WI38 (cell line): ENCODE measurements around the gene ABCB8.

Source experiments
- H3K4me3 ChIP-seq: 2 replicates; pipeline ENCODE4 v1.5.1; 2011; ENCODE audit warnings: low read depth, mild to moderate bottlenecking, control low read depth, low read length
- TF ChIP-seq, protein P1 (sequence below): IDR thresholded peaks from 2 replicates; pipeline ENCODE4 v1.5.1; 2012; ENCODE audit warnings: low read depth, mild to moderate bottlenecking, control low read depth, low read length

The ABCB8 gene

GRCh38 chr7:151048911-151049463 is 20.7 kb downstream of the ABCB8 start:
- no peak overlapping the region for H3K4me3 ChIP-seq
- TF ChIP-seq, protein P1, sequence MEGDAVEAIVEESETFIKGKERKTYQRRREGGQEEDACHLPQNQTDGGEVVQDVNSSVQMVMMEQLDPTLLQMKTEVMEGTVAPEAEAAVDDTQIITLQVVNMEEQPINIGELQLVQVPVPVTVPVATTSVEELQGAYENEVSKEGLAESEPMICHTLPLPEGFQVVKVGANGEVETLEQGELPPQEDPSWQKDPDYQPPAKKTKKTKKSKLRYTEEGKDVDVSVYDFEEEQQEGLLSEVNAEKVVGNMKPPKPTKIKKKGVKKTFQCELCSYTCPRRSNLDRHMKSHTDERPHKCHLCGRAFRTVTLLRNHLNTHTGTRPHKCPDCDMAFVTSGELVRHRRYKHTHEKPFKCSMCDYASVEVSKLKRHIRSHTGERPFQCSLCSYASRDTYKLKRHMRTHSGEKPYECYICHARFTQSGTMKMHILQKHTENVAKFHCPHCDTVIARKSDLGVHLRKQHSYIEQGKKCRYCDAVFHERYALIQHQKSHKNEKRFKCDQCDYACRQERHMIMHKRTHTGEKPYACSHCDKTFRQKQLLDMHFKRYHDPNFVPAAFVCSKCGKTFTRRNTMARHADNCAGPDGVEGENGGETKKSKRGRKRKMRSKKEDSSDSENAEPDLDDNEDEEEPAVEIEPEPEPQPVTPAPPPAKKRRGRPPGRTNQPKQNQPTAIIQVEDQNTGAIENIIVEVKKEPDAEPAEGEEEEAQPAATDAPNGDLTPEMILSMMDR, result no peak

DNA sequence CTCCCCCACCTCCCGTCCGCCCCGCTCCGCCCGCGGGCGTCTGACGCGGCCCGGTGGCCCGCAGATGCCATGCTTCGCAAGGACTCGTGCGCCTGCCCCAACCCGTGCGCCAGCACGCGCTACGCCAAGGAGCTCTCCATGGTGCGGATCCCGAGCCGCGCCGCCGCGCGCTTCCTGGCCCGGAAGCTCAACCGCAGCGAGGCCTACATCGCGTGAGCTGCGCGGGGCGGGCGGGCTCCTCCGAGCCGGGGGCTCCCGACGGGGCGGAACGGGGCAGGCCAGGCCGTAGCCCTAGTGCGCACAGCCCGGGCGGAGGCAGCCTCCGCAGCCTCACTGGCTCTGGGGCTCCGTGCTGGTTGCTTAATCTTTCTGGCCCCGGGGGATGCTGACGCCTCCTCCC is 22.9 kb downstream of the ABCB8 start:
- no peak overlapping the region for H3K4me3 ChIP-seq
- TF ChIP-seq, protein P1, result no peak

GRCh38 chr7:151053096-151053495 is 24.8 kb downstream of the ABCB8 start:
- no peak overlapping the region for H3K4me3 ChIP-seq
- TF ChIP-seq, protein P1, result no peak

- TF ChIP-seq, protein P1, result no peak
- no peak overlapping the region for H3K4me3 ChIP-seq
These were observed 25.5 kb downstream of the ABCB8 start for GRCh38 chr7:151053751-151054150.

DNA sequence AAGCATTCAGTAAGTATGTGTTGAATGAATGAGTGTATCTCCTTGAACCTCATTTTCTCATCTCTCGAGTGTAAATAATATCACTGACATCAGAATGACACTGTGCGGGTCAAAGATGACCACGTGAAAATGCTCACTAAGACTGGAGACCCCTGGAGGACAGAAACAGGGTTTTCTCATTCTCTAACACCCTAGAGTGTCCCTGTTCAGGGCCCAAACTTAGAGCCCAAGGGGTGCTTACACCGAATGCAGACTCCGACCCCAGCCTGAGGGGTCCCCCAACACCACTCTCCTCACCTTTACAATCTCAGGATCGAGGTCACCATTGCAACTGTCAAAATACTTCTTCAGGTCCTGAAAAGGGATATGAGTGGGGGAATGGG is 28.0 kb downstream of the ABCB8 start:
- TF ChIP-seq, protein P1, result no peak
- no peak overlapping the region for H3K4me3 ChIP-seq

- TF ChIP-seq, protein P1, result no peak
- peak overlapping the region; percentile 75 for H3K4me3 ChIP-seq
These were observed 28.6 kb downstream of the ABCB8 start for GRCh38 chr7:151056666-151057505.

DNA sequence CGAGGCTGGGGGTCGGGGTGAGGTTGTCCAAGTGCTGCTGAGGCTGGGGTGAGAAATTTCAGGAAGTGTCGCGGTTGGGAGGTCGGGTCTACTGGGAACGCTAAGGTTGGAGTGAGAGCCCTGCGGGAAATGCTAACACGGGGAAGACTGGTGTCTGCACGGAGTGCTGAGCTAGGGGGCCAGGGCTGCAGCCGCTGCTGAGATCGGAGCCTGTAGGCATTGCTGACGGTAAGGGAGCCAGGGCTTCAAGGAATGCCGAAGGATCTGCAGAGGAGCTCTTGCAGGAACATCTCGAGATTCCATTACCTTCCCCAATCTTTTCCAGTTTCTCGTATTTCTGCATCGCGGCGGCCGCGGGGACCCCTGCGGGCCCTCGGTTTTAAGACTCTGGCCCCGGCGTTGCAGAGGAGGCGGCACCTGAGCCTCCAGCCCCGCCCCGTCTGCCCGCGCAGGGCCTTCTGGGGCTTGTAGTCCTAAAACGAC is 29.3 kb downstream of the ABCB8 start, which contains the start of gene CDK5:
CDK5 (minus strand) TSS at position 392 of the 483 bp plus-strand sequence; CDS start at position 343, 49 bp downstream.
- TF ChIP-seq, protein P1, result no peak
- H3K4me3 ChIP-seq, result peak within 1 kb of the TSS; percentile 75
